ENCODE measurements around the gene POMT1. TPM values are rescaled to one million over a fixed set of nuclear protein-coding genes. Genes with fewer than 3 reads are reported as not detected.

POMT1 gene
- total RNA-seq, 3 donors from 2014 or later (not counting 1 experiment from before 2014, with no cell fraction given), result 35.5 to 38.8 (median 36.3) TPM

GRCh38 chr9:131492070-131492469 lies 10.6 kb upstream of the POMT1 start:
- TF ChIP-seq CTCF (IDR thresholded peaks at IDR 0.05), result no peak
- no peak overlapping the region for H3K4me3 ChIP-seq (ENCODE audit: low read length)
- H3K27me3 Mint-ChIP-seq (ENCODE audit: low read depth in 2 of 2), result no peaks in the 10 kb centered on the region
- H3K36me3 ChIP-seq (ENCODE audit: control insufficient read depth, insufficient read depth, low read length), result peaks cover 96% of the 10 kb centered on the region
- H3K27ac ChIP-seq (ENCODE audit: low read length), result no peak overlapping the region
- 97% methylated on average over 6 of the region's 6 CpGs for WGBS (ENCODE audit: insufficient coverage)
- no peak overlapping the region for H3K4me3 Mint-ChIP-seq
- no peak overlapping the region for H3K27ac Mint-ChIP-seq
- no peaks in the 10 kb centered on the region for H3K4me1 ChIP-seq (ENCODE audit: control insufficient read depth, insufficient read depth, low read length)
- no peaks in the 10 kb centered on the region for H3K27me3 ChIP-seq (ENCODE audit: control insufficient read depth, insufficient read depth, low read length)
- H3K9me3 Mint-ChIP-seq, result no peaks in the 10 kb centered on the region
- H3K36me3 Mint-ChIP-seq, result no peaks in the 10 kb centered on the region
- peaks cover 0 to 17% of the 10 kb centered on the region in 2 donors for H3K4me1 Mint-ChIP-seq
- intact Hi-C loops (cut with micrococcal nuclease), result no loop called here
- no peaks in the 10 kb centered on the region for H3K9me3 ChIP-seq (ENCODE audit: control insufficient read depth, insufficient read depth, low read length)
- DNase-seq, result no peak
- no peak for ATAC-seq

GRCh38 chr9:131494296-131494870 lies 8.3 kb upstream of the POMT1 start:
- no peak for TF ChIP-seq CTCF (IDR thresholded peaks at IDR 0.05)
- Histone ChIP-seq H3K27me3 (ENCODE audit: control insufficient read depth, insufficient read depth, low read length) (no peaks in the 10 kb centered on the region), H3K27ac (ENCODE audit: low read length) (no peak overlapping the region), H3K4me1 (ENCODE audit: control insufficient read depth, insufficient read depth, low read length) (peaks cover 3% of the 10 kb centered on the region), H3K36me3 (ENCODE audit: control insufficient read depth, insufficient read depth, low read length) (peaks cover 93% of the 10 kb centered on the region), H3K4me3 (ENCODE audit: low read length) (no peak overlapping the region), H3K9me3 (ENCODE audit: control insufficient read depth, insufficient read depth, low read length) (no peaks in the 10 kb centered on the region)
- peaks cover 4 to 18% of the 10 kb centered on the region in 2 donors for H3K4me1 Mint-ChIP-seq
- no peak for ATAC-seq
- intact Hi-C loops (cut with micrococcal nuclease), result no loop called here
- no peaks in the 10 kb centered on the region for H3K9me3 Mint-ChIP-seq
- DNase-seq, result no peak
- 98% methylated on average over 22 of the region's 22 CpGs for WGBS (ENCODE audit: insufficient coverage)
- H3K4me3 Mint-ChIP-seq, result no peak overlapping the region
- H3K27ac Mint-ChIP-seq, result no peak overlapping the region
- no peaks in the 10 kb centered on the region for H3K27me3 Mint-ChIP-seq (ENCODE audit: low read depth in 2 of 2)
- no peaks in the 10 kb centered on the region for H3K36me3 Mint-ChIP-seq

GRCh38 chr9:131495785-131496184 lies 6.9 kb upstream of the POMT1 start:
- Histone ChIP-seq H3K4me3 (ENCODE audit: low read length) (no peak overlapping the region), H3K4me1 (ENCODE audit: control insufficient read depth, insufficient read depth, low read length) (peaks cover 17% of the 10 kb centered on the region), H3K27me3 (ENCODE audit: control insufficient read depth, insufficient read depth, low read length) (no peaks in the 10 kb centered on the region), H3K9me3 (ENCODE audit: control insufficient read depth, insufficient read depth, low read length) (no peaks in the 10 kb centered on the region), H3K27ac (ENCODE audit: low read length) (no peak overlapping the region), H3K36me3 (ENCODE audit: control insufficient read depth, insufficient read depth, low read length) (peaks cover 80% of the 10 kb centered on the region)
- ATAC-seq, result no peak
- 96% methylated on average over 22 of the region's 22 CpGs for WGBS (ENCODE audit: insufficient coverage)
- DNase-seq, result no peak
- Mint-ChIP-seq H3K27me3 (ENCODE audit: low read depth in 2 of 2) (no peaks in the 10 kb centered on the region), H3K4me1 (peaks cover 18 to 19% of the 10 kb centered on the region in 2 donors), H3K9me3 (no peaks in the 10 kb centered on the region), H3K27ac (no peak overlapping the region), H3K4me3 (no peak overlapping the region), H3K36me3 (no peaks in the 10 kb centered on the region)
- TF ChIP-seq CTCF (IDR thresholded peaks at IDR 0.05), result no peak
- intact Hi-C loops (cut with micrococcal nuclease), result no loop called here

- intact Hi-C loops (cut with micrococcal nuclease), result no loop called here
- Histone ChIP-seq H3K27ac (ENCODE audit: low read length) (no peak overlapping the region), H3K27me3 (ENCODE audit: control insufficient read depth, insufficient read depth, low read length) (no peaks in the 10 kb centered on the region), H3K4me3 (ENCODE audit: low read length) (no peak overlapping the region), H3K4me1 (ENCODE audit: control insufficient read depth, insufficient read depth, low read length) (peaks cover 28% of the 10 kb centered on the region), H3K36me3 (ENCODE audit: control insufficient read depth, insufficient read depth, low read length) (peaks cover 69% of the 10 kb centered on the region), H3K9me3 (ENCODE audit: control insufficient read depth, insufficient read depth, low read length) (no peaks in the 10 kb centered on the region)
- Mint-ChIP-seq H3K27ac (no peak overlapping the region), H3K27me3 (ENCODE audit: low read depth in 2 of 2) (no peaks in the 10 kb centered on the region), H3K4me1 (peaks cover 23 to 24% of the 10 kb centered on the region in 2 donors), H3K9me3 (no peaks in the 10 kb centered on the region), H3K4me3 (no peak overlapping the region), H3K36me3 (no peaks in the 10 kb centered on the region)
- TF ChIP-seq CTCF (IDR thresholded peaks at IDR 0.05), result no peak
- DNase-seq (no peak), ATAC-seq (no peak)
- 95% methylated on average over 9 of the region's 10 CpGs for WGBS (ENCODE audit: insufficient coverage)
Measured at GRCh38 chr9:131496844-131497405, 5.8 kb upstream of the POMT1 start.

All from natural killer cell (primary cell).